Measurements from ENCODE around the gene ST6GALNAC2.

GRCh38 chr17:76538941-76539570, 46.6 kb downstream of the ST6GALNAC2 start:
- TF ChIP-seq EZH2 (IDR thresholded peaks at IDR 0.05; ENCODE audit: low read depth, unreplicated experiment) = no peak
- no peak for TF ChIP-seq JUNB (IDR thresholded peaks at IDR 0.05; ENCODE audit: unreplicated experiment)
- no peak for TF ChIP-seq EZH2phosphoT487 (IDR thresholded peaks at IDR 0.05; ENCODE audit: unreplicated experiment)
- no peak for TF ChIP-seq CTCF (conservative IDR thresholded peaks at IDR 0.05; ENCODE audit: low read depth in 2 of 2)
- no peak for TF ChIP-seq REST (IDR thresholded peaks at IDR 0.05; ENCODE audit: unreplicated experiment)
- no peak for TF ChIP-seq POLR2AphosphoS5 (IDR thresholded peaks at IDR 0.05; ENCODE audit: low read depth)
- TF ChIP-seq CREB1 (CRISPR knock-in tag; IDR thresholded peaks at IDR 0.05; ENCODE audit: low read depth) = no peak
- no peak for TF ChIP-seq ZNF331 (CRISPR knock-in tag; IDR thresholded peaks at IDR 0.05; ENCODE audit: low read depth)
- TF ChIP-seq STAT1 (IDR thresholded peaks at IDR 0.05; ENCODE audit: unreplicated experiment) = no peak
- no peak for TF ChIP-seq ETS1 (IDR thresholded peaks at IDR 0.05)
- no peak for TF ChIP-seq NANOG (IDR thresholded peaks at IDR 0.05; ENCODE audit: borderline replicate concordance)

Measured in GM23338 (cell line).